GM19239 (cell line): ENCODE results near the gene CTSE.

Experiments
- DNase-seq: peaks from one replicate; pipeline ENCODE4 v3.0.0; 2011; ENCODE audit warnings: low spot score; ENCODE audit not compliant: insufficient read length
- FAIRE-seq: peaks from 2 replicates; lab custom pipeline; 2011; peaks lifted over from hg19 to GRCh38; lab: Jason Lieb, UNC

Gene CTSE

DNA sequence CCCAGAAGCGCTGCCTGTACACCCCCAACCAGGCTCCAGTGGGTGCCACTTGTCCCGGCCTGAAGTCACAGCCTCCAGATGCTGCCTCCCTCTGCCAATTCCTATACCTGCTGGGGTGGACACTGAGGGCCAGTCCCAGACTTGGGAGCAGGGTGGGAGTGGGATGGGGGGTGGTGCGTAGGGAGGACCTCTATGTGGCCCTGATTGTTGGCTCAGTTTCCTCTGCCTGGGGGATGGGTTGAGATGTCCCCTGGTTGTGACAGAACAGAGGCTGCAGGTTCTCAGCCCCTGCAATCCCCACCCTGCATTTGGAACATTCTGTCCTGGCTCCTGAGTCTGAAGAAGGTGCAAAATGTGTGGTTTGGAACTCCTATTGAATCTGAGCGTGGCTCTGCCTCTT is 47.7 kb downstream of the CTSE start:
- FAIRE-seq (no peak), DNase-seq (no peak)

DNA sequence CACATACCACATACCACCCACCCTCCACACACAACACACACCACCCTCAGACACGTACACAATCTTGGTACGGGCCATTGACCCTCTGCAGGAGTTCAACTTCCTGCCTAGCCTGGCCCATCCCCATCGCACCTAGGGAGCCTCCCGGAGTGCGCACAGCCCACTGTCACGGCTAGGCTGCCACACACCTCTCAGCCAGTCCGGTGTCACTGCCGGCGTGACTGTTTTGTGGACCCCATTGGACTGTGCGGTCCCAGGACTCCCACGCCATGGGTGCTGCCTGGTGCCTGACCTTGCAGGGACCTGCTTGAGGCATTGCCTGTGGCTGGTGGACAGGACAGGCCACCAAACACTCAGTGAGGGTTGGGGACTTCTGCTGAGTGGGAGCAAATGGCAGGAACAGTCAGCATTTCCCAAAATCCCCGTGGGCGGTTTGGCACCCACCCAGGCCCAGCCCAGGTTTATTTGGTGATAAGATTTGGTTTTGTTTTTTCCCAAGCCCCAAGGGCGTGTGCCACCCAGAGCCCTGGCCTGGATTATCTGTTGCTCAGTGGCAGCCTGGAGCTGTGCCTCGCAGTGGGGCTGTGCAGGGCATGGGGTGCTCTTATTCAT is 48.2 kb downstream of the CTSE start:
- FAIRE-seq: no peak
- DNase-seq: no peak

DNA sequence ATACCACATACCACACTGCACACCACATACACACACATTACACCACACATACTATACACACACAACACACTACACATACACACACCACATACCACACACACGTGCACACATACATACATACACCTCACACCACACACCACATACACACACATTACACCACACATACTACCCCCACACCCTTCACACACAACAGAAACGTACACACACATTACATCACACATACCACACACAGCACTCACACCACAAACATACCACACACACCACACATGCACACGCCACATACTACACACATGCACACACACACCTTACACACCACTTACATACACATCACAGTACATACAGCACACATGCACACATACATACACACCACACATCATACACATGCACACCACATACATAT is 49.0 kb downstream of the CTSE start:
- FAIRE-seq (no peak), DNase-seq (no peak)

DNA sequence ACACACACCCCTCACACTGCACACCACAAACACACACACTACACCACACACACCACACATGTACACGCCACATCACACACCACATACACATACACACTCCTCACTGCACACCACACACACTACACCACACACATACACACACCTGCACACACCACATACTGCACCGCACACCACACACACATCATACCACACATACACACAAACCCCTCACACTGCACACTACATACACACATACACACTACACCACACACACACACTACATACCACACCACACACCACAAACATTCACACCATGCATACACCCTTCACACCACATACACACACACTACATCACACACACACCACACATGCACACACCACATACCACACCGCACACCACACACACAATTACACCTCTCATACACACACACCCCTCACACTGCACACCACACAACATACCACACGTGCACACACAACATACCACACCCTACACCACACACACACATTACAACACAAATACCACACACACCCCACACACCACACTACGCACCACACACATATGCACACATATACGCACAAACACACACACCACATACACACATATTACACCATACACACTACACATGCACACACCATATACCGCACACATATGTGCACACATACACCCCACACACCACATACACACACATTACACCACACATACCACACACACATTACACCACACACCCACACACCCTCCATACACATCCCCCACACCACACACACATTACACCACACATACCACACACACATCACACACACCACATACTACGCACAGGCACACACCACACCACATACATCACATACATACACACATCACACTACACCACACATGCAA is 50.1 kb downstream of the CTSE start:
- FAIRE-seq (no peak), DNase-seq (no peak)

DNA sequence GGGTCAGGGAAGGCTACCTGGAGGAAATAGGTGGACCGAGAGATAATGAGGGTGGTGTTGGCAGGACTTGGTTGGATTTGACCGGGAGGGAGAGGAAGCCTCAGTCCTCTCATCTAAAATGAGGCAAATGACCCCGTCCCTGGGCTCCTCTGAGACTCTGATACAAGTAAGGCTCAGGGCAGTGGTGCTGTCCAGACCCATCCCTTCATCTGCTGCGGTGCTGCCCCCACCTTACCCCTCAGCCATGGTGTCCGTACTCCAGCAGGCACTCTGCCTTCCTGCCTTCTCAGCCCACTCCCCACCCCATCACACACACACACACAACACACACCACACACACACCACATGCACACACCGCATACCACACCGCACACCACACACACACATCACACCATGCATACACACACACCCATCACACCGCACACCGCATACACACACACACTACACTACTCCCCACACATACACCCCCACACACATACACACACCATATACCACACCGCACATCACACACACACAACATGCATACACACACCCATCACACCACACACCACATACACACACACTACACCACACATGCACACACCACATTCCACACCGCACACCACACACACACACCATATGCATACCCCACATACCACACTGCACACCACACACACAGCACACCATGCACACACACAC is 51.1 kb downstream of the CTSE start:
- no peak for FAIRE-seq
- DNase-seq: no peak

DNA sequence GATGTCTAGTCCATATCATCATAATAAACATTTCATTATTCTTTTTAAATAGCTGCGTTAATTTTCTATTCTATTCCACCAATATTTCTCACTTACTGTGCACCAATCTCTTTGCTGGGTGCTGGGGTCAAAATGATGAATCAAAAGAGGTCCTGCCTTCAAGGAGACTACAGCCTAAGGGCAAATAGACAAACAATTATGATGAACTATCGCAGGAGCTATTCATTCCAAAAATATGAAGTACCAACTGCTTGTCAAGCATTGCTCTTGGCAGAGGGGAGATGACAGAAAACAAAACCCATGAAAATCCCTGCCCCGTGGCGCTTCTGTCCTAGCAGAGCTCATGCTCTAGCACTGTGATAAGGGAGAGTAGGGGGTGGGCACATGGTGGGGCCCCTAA is 51.6 kb downstream of the CTSE start:
- DNase-seq (no peak), FAIRE-seq (no peak)

DNA sequence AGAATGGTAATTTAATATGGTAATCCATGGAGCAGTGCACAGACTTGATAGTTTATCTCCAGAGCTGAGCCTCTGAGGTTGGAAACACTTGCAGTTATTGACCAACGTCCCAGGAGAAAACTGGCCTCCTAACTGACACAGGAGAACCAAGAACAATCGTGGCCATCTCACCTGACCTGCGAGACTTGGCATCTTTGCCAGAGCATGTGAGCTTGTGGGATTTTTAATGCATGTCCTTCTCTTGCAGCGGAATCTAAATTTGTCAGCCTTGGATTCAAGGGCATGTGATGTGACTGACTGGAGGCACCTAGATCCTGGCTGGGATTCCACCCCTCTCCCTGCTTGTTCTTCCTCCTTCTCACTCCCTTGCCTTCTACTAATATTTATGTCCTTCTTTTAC is 52.6 kb downstream of the CTSE start:
- no peak for DNase-seq
- no peak for FAIRE-seq

DNA sequence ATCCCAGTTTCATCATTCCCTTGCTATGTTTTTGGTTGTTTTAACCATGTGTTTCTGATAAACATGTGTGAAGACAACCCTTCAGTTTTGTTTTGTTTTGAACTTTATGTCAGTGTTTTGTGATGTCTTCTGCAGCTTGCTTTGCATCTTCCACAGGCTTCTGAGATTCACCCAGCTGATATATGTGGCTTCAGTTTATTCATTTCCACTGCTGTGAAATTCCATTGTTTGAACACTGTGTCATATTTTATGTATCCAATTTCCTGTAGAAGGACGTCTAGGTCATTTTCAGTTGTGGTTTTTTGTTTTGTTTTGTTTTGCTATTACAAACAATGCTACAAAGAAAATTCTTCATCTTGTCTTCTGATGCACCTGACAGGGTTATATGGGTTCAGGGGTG is 53.2 kb downstream of the CTSE start:
- DNase-seq: no peak
- FAIRE-seq: no peak

DNA sequence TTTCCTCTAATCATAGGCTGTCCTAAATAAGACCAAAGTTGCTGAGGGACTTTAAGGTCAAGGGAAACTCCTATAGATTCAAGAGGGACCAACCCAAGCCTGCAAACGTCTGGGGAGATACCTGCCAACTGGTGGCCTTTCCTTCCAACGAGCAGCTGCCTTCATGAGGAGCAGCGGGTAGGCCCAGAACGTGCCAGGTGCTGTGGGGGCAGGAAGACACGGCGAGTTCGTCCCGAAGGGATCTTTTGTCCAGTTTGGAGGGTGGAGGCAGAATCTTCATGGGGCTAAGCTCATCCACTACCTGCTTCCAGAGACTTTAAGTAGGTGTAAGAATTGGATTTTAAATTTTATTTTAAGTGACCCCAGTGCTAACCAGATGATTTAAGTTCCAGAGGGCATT is 54.5 kb downstream of the CTSE start:
- FAIRE-seq (no peak), DNase-seq (no peak)

DNA sequence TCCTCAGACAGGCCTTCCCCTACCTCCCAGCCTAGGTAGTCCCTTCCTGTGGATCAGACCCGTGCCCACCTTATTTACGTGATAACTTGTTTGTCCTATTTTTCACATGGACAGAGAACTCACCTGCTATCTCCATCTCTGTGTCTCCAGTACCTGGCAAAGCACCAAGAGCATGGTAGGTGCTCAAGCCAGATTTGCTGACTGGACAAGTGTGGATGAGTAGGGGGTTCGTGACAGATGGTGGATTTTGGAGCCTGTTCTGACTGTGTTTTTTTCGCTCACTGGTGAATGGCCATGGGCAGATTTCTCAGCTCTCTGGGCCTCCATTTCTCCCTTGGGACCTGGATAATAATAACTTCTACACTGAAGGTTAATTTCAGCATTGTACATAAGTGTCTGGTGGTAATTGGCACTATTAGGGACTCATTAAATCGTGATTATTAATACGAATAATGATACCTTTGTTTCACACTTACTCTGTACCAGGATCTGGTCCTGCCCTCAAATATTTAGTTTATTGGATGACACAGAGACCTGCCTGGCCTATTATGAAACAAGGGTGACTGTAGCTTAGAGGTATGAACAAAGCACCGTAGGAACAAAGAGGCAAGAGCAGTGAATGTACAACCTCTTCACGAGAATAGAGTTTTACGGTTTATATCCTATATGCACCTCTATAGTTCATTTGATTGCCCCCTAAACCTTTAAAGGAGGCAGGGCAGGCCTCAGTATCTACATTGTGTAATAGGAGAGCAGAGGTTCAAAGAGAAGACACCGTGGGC is 56.0 kb downstream of the CTSE start:
- no peak for FAIRE-seq
- no peak for DNase-seq

DNA sequence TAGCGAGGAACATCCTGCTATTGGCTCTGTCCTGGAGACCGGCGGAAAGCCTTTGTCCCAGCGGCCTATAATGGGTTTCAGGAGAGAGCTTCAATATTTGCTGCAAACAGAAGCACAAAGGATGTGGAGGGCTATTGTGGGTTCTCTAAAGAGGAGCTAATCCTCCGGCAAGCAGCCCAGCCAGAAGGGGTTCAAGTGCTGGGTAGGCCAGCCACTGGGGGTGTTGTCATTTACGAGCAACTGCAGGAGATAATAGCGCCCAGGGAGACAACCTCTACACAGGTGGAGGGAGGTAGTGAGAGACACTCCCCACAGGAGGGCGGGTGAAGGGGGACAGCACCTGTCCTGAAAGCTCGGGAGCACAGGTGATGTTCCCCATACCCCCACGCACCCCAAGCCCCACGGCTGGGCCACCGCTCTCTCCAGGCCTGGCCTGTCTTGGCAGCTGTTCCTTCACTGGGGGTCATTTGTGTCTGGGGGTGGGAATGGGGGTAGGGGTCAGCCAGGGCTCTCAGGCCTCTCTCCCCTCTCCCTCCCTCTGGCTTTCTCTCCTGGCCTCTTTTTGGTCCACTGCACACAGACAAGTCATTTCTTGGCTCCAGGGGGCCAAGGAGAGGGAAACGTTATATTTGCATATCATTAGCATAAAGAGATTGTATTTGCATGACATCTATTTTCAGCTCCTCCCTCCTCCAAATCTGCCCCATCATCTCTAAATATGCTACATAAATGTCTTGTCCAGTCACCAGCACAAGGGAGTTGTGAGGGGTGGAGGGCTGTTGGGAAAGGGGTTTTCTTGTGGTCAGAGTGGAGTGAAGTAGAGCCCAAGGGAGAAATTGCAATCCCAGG is 58.4 kb downstream of the CTSE start:
- FAIRE-seq: no peak
- DNase-seq: no peak

DNA sequence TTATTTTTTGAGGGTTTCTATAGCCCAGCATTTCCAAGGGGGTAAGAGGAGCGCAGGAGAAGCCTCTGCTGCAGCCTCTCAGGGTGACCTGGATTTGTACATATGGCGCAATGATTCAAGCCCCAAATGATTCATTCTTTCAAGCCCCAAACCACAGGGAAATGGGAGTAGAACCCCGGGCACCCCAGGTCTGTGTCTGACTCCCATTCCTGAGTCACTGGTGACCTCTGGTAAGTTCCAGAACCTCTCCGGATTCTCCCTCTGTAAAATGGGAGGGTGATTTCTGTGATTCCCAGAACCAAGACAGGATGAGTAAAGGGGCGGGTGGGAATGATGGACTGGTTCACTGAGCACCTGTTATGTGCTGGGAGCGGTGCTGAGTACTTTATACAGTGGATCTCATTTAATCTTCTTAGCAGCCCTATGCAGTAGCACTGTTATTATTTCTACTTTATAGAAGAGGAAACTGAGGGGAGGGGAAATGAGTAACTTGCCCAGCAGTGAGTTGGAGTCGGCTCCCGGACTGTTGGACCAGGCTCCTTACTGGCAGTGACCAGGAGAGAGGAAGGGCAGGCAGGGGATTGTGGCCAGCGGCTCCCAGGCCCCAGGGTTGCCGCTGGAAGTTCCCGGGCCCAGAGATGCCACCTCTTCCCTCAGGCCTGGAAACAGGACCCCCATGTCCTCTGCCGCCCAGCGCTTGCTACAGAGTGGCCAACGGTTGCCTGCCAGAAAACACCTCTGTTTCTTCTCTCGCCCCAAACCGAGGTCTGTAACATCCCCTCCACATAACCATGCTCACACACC is 60.1 kb downstream of the CTSE start:
- FAIRE-seq: no peak
- DNase-seq: no peak

DNA sequence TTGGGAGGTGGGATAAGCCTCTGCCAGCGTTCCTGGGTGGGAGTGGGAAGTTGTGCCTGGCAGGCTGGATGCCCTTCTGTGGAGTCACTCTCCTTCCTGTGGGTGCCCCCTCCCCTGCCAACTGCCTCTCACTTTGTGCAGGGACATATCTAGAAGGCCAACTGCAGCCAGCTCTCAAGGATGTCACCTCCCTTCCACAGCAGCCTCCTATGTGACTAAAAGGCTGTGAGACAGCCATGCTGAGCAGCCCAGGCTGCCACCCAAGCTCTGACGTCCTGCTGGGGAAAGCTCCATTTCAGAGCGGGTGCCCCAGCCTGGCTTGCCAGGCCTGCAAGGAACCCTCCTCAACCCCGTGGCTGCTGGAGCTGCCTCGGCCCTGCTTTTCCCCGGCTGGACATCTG is 60.9 kb downstream of the CTSE start:
- no peak for DNase-seq
- no peak for FAIRE-seq

DNA sequence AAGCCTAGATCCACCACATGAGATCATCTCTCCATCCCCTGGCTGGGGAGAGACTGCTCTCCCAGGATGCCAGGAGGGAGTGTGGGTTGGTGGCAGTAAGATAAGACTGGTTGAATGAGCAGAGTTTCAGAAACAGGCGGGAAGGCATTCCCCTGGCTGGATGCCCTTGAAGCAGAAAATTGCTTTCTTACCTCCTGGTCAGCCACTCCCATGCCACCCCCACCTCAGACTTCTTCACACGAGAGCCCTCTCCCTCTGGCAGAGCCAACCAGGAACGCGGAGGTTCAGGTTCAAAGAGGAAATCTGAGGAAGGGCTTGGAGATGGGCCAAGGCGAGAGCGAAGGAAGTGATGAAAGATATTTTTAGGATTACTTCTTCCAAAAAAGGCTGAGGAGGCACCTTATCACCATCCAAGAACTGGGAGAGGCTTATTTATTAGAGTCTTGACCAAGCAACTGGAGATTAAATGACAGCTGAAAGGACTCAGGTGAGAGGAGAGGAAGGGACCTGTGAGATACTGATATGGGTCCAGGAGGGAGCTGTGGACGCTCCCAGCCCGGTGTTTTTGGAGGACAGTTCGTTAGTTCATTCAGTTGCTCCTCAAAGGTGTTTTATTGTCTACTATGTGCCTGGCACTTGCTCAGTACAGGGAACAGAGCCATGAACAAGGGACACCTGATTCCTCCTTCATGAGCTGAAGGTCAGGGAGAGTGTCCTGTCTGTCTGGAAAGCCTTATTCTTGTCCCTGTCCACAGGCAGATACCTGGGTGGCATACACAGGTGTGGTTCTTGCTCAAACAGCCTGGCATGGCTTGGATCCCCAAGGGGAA is 61.5 kb downstream of the CTSE start:
- DNase-seq: no peak
- FAIRE-seq: no peak

DNA sequence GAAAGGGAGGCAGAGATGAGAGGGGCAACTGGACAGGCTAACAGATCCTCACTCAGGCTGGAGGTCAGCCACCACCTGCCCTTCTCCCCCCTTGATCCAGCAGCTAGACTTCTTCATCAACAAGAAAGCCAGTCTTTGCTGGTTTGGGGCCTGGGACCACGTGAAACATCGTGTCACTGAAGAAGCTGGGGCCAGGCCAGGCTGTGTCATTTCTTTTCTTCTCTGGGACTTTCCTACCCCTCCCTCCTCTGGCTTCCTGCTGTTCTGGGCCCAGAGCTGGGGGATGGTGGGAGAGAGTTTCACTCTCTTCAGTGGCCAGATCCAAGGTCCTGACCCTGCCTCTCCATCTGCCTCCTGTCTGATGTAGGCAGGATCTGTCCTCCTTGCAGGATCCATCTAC is 62.3 kb downstream of the CTSE start:
- DNase-seq (no peak), FAIRE-seq (no peak)

DNA sequence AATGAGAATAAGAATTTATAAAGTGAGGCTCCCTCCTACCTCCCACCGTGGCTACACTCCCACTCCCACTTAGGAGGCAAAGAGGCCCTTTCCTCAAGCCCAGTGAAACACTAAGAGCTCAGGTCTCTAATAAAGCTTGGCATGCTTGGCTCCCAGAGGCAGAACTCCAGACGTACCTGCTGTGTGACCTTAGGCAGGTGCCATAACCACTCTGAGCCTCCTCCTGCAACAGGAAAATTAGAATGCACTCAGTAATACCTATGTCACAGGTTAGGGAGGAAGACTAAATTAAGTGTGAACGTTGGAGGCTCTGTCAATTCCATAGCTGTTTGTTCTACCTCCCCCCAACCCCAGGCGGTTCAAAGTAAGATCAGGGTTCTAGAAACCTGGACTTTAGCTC is 63.9 kb downstream of the CTSE start:
- DNase-seq: no peak
- FAIRE-seq: no peak
